WTC11 (cell line): ENCODE data around the gene MAPKAPK5. TPM values are rescaled to one million over a fixed set of nuclear protein-coding genes. Genes with fewer than 3 reads are reported as not detected.
A peak's percentile ranks its signal among the peaks of the same experiment; 100 is the strongest.

Experiments
- ATAC-seq: fragments of 200-7000 bp; cut with Tn5 transposase; 2 replicates; pipeline ENCODE4 v1.10.0; 2021; ENCODE audit warnings: mild to moderate bottlenecking, moderate library complexity
- CTCF ChIA-PET: fragments of 300-600 bp; sonication (Branson Sonifier 250); formaldehyde crosslinking; loops from one replicate; lab custom pipeline; 2021; ENCODE audit warnings: antibody characterized with exemption; lab: Charles Lee
- POLR2A ChIA-PET: fragments of 350-600 bp; sonication (Branson Sonifier 250); formaldehyde crosslinking; loops from one replicate; lab custom pipeline; 2021; ENCODE audit warnings: antibody characterized with exemption; lab: Charles Lee
- DNase-seq: peaks from one replicate; pipeline ENCODE4 v3.0.0; 2021; ENCODE audit warnings: low spot score
- H3K27ac Mint-ChIP-seq: 2 replicates; pipeline ENCODE4 v1.8.0; 2021; ENCODE audit warnings: mixed read lengths
- H3K27me3 Mint-ChIP-seq: 2 replicates; pipeline ENCODE4 v1.8.0; 2021; ENCODE audit warnings: low read depth, mild to moderate bottlenecking, moderate library complexity, mixed read lengths
- H3K36me3 Mint-ChIP-seq: 2 replicates; pipeline ENCODE4 v1.8.0; 2021; ENCODE audit warnings: mixed read lengths
- H3K4me1 Mint-ChIP-seq: 2 replicates; pipeline ENCODE4 v1.8.0; 2022; ENCODE audit warnings: mixed read lengths
- H3K4me3 Mint-ChIP-seq: 2 replicates; pipeline ENCODE4 v1.8.0; 2021; ENCODE audit warnings: mild to moderate bottlenecking, moderate library complexity, mixed read lengths
- H3K9me3 Mint-ChIP-seq: 2 replicates; pipeline ENCODE4 v1.8.0; 2021; ENCODE audit warnings: mixed read lengths
- ATF1 ChIP-seq: sonication (generic); formaldehyde crosslinking; IDR thresholded peaks from 2 replicates; pipeline ENCODE4 v1.8.1; 2023; ENCODE audit warnings: mild to moderate bottlenecking, moderate library complexity, missing genetic modification reagents
- ATF2 ChIP-seq: sonication (generic); formaldehyde crosslinking; IDR thresholded peaks from 2 replicates; pipeline ENCODE4 v1.8.1; 2022; ENCODE audit warnings: low read depth, missing genetic modification reagents, borderline replicate concordance
- CBFB ChIP-seq: sonication (generic); formaldehyde crosslinking; IDR thresholded peaks from 2 replicates; pipeline ENCODE4 v1.8.1; 2022; ENCODE audit warnings: mild to moderate bottlenecking, low read depth, missing genetic modification reagents
- E2F4 ChIP-seq: sonication (generic); formaldehyde crosslinking; IDR thresholded peaks from 2 replicates; pipeline ENCODE4 v1.8.1; 2022; ENCODE audit warnings: low read depth, mild to moderate bottlenecking, moderate library complexity, missing genetic modification reagents, borderline replicate concordance
- ELF4 ChIP-seq: sonication (generic); formaldehyde crosslinking; IDR thresholded peaks from 2 replicates; pipeline ENCODE4 v1.8.1; 2022; ENCODE audit warnings: low read depth, mild to moderate bottlenecking, moderate library complexity, missing genetic modification reagents
- EMX1 ChIP-seq: fragments of 250-450 bp; sonication (Bioruptor Pico); IDR thresholded peaks from 2 replicates; pipeline ENCODE4 v1.8.0; 2021; ENCODE audit warnings: mild to moderate bottlenecking
- GABPB1 ChIP-seq: sonication (generic); formaldehyde crosslinking; IDR thresholded peaks from 2 replicates; pipeline ENCODE4 v1.8.1; 2023; ENCODE audit warnings: mild to moderate bottlenecking, missing genetic modification reagents
- GRHL2 ChIP-seq: fragments of 250-450 bp; sonication (Bioruptor Pico); IDR thresholded peaks from 2 replicates; pipeline ENCODE4 v1.8.0; 2022; ENCODE audit warnings: mild to moderate bottlenecking, moderate library complexity; ENCODE audit not compliant: insufficient replicate concordance, severe bottlenecking
- HMGA2 ChIP-seq: fragments of 250-450 bp; sonication (Bioruptor Pico); IDR thresholded peaks from 2 replicates; pipeline ENCODE4 v1.4.0; 2021; ENCODE audit warnings: mild to moderate bottlenecking, moderate library complexity
- JUN ChIP-seq: sonication (generic); formaldehyde crosslinking; IDR thresholded peaks from 2 replicates; pipeline ENCODE4 v1.8.0; 2023; ENCODE audit warnings: mild to moderate bottlenecking, missing genetic modification reagents
- KAT7 ChIP-seq: sonication (generic); formaldehyde crosslinking; IDR thresholded peaks from 2 replicates; pipeline ENCODE4 v1.8.1; 2023; ENCODE audit warnings: missing genetic modification reagents, mild to moderate bottlenecking, borderline replicate concordance
- MLX ChIP-seq: sonication (generic); formaldehyde crosslinking; IDR thresholded peaks from 2 replicates; pipeline ENCODE4 v1.8.1; 2023; ENCODE audit warnings: mild to moderate bottlenecking, missing genetic modification reagents, moderate library complexity
- NFATC4 ChIP-seq: fragments of 250-450 bp; sonication (Bioruptor Pico); IDR thresholded peaks from 2 replicates; pipeline ENCODE4 v1.9.0; 2021; ENCODE audit warnings: mild to moderate bottlenecking
- NFYB ChIP-seq: sonication (generic); formaldehyde crosslinking; conservative IDR thresholded peaks from 2 replicates; pipeline ENCODE4 v1.8.0; 2022; ENCODE audit warnings: low read depth, missing genetic modification reagents
- PREB ChIP-seq: sonication (generic); formaldehyde crosslinking; IDR thresholded peaks from 2 replicates; pipeline ENCODE4 v1.8.1; 2022; ENCODE audit warnings: mild to moderate bottlenecking, missing genetic modification reagents, moderate library complexity, borderline replicate concordance
- RELA ChIP-seq: sonication (generic); formaldehyde crosslinking; IDR thresholded peaks from 2 replicates; pipeline ENCODE4 v1.8.1; 2022; ENCODE audit warnings: missing genetic modification reagents, mild to moderate bottlenecking, borderline replicate concordance
- SMAD3 ChIP-seq: sonication (generic); formaldehyde crosslinking; IDR thresholded peaks from 2 replicates; pipeline ENCODE4 v1.8.0; 2022; ENCODE audit warnings: missing genetic modification reagents, mild to moderate bottlenecking, borderline replicate concordance
- SP1 ChIP-seq: sonication (generic); formaldehyde crosslinking; conservative IDR thresholded peaks from 2 replicates; pipeline ENCODE4 v1.8.1; 2022; ENCODE audit warnings: missing genetic modification reagents
- TCF7 ChIP-seq: sonication (generic); formaldehyde crosslinking; IDR thresholded peaks from 2 replicates; pipeline ENCODE4 v1.8.0; 2022; ENCODE audit warnings: mild to moderate bottlenecking, low read depth, missing genetic modification reagents, moderate library complexity
- TP53 ChIP-seq: sonication (generic); formaldehyde crosslinking; IDR thresholded peaks from 2 replicates; pipeline ENCODE4 v1.8.1; 2023; ENCODE audit warnings: mild to moderate bottlenecking, missing genetic modification reagents
- ZBTB43 ChIP-seq: sonication (generic); formaldehyde crosslinking; IDR thresholded peaks from 2 replicates; pipeline ENCODE4 v1.8.1; 2023; ENCODE audit warnings: mild to moderate bottlenecking, missing genetic modification reagents
- ZNF121 ChIP-seq: sonication (generic); formaldehyde crosslinking; IDR thresholded peaks from 2 replicates; pipeline ENCODE4 v1.8.0; 2023; ENCODE audit warnings: missing genetic modification reagents
- ZNF138 ChIP-seq: sonication (generic); formaldehyde crosslinking; conservative IDR thresholded peaks from 2 replicates; pipeline ENCODE4 v1.8.1; 2022; ENCODE audit warnings: mild to moderate bottlenecking, moderate library complexity, missing genetic modification reagents
- ZNF396 ChIP-seq: fragments of 250-450 bp; sonication (Bioruptor Pico); IDR thresholded peaks from 2 replicates; pipeline ENCODE4 v1.8.0; 2021; ENCODE audit warnings: mild to moderate bottlenecking, moderate library complexity, borderline replicate concordance
- ZNF512 ChIP-seq: sonication (generic); formaldehyde crosslinking; IDR thresholded peaks from 2 replicates; pipeline ENCODE4 v1.8.1; 2022; ENCODE audit warnings: missing genetic modification reagents, borderline replicate concordance
- ZSCAN18 ChIP-seq: fragments of 250-450 bp; sonication (Bioruptor Pico); IDR thresholded peaks from 2 replicates; pipeline ENCODE4 v2.1.2; 2022; ENCODE audit warnings: mild to moderate bottlenecking, moderate library complexity
- total RNA-seq: library from RNA; stranded (reverse); gene quantifications from 3 replicates; pipeline ENCODE4 v1.2.3, GENCODE V29; 2021

The MAPKAPK5 gene
- total RNA-seq, 1 experiment from 2014 or later, result 81.8 TPM

GRCh38 chr12:111858778-111859177 is 16.8 kb downstream of the MAPKAPK5 start:
- H3K27ac Mint-ChIP-seq, result no peak overlapping the region
- peaks cover 12% of the 10 kb centered on the region for H3K4me1 Mint-ChIP-seq
- POLR2A ChIA-PET, result interaction anchor here (1.0 kb wide), 1 partner anchor 266 kb away, joined by 3 read pairs; no protein-coding TSS in a partner anchor
- CTCF ChIA-PET, result interaction anchor here (0.7 kb wide), 1 partner anchor 11 kb away, joined by 3 read pairs; no protein-coding TSS in a partner anchor
- H3K27me3 Mint-ChIP-seq, result no peaks in the 10 kb centered on the region
- TF ChIP-seq GRHL2 (no peak), ATF1 (no peak), SP1 (CRISPR knock-in tag) (no peak), SMAD3 (CRISPR knock-in tag) (no peak), KAT7 (CRISPR knock-in tag) (no peak), MLX (no peak), ZNF512 (CRISPR knock-in tag) (no peak), E2F4 (CRISPR knock-in tag) (no peak), ATF2 (CRISPR knock-in tag) (no peak), ZNF396 (CRISPR knock-in tag) (no peak), NFATC4 (CRISPR knock-in tag) (no peak), HMGA2 (CRISPR knock-in tag) (no peak), ZBTB43 (CRISPR knock-in tag) (no peak), NFYB (CRISPR knock-in tag) (no peak), ZNF138 (CRISPR knock-in tag) (no peak), ELF4 (CRISPR knock-in tag) (no peak), JUN (CRISPR knock-in tag) (no peak), GABPB1 (CRISPR knock-in tag) (no peak), RELA (CRISPR knock-in tag) (no peak), TCF7 (CRISPR knock-in tag) (no peak)
- no peak overlapping the region for H3K4me3 Mint-ChIP-seq
- ATAC-seq (no peak), DNase-seq (no peak)
- H3K9me3 Mint-ChIP-seq, result no peaks in the 10 kb centered on the region
- peaks cover 15% of the 10 kb centered on the region for H3K36me3 Mint-ChIP-seq

- ATAC-seq, result no peak
- no peaks in the 10 kb centered on the region for H3K9me3 Mint-ChIP-seq
- TF ChIP-seq ZSCAN18 (no peak), CBFB (CRISPR knock-in tag) (no peak), NFYB (CRISPR knock-in tag) (no peak), PREB (no peak), ZNF121 (CRISPR knock-in tag) (no peak), TP53 (no peak), EMX1 (no peak)
Observed at GRCh38 chr12:111864913-111865312, 22.9 kb downstream of the MAPKAPK5 start.

More at GRCh38 chr12:111864913-111865312, 22.9 kb downstream of the MAPKAPK5 start:
- Mint-ChIP-seq H3K4me3 (no peak overlapping the region), H3K27ac (peak overlapping the region; percentile 41; the same call in 1 of the 2 replicates), H3K4me1 (peaks cover 57% of the 10 kb centered on the region), H3K27me3 (no peaks in the 10 kb centered on the region), H3K36me3 (peaks cover 22% of the 10 kb centered on the region)
- POLR2A ChIA-PET, result interaction anchor here (0.7 kb wide), 1 partner anchor 20 kb away, joined by 11 read pairs; no protein-coding TSS in a partner anchor
- DNase-seq, result no peak
- CTCF ChIA-PET, result no interaction called here
